ENCODE data around the gene STMN3. TPM values are rescaled to one million over a fixed set of nuclear protein-coding genes. Genes with fewer than 3 reads are reported as not detected.
"Not testable (repeated sequence)": the region's sequence is repeated elsewhere in the genome, so short reads cannot be mapped to it uniquely, and the experiment has no call there.

Gene STMN3
- total RNA-seq, 1 experiment from 2014 or later, result 138 TPM

DNA sequence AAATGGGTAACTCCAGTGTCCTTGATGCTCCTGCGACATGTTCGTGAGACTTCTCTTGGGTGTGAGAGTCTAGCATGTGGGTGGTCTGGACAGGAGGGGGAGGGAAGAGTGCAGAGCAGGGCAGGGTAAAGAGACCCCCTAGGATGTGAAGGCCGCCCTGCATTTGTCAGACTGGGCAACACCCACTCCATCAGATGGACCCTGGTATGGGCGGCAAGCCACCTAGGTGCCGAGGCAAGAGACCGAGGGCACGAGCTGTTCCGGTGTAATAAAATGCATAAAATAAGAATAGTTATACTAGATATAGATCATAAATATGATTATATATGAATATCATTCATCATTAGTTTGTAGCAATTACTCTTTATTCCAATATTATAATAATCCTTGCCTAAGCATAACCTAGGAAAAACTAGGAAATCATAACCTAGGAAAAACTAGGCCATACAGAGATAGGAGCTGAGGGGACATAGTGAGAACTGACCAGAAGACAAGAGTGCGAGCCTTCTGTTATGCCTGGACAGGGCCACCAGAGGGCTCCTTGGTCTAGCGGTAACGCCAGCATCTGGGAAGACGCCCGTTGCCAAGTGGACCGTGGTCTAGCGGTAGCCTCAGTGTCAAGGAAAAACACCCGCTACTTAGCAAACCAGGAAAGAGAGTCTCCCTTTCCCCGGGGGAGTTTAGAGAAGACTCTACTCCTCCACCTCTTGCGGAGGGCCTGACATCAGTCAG is 39.2 kb downstream of the STMN3 start:
- RAD21 ChIA-PET (ENCODE audit: low non-redundant PET in 1 of 2, low total read pairs in 2 of 2, uncharacterized antibody in 2 of 2, unreplicated experiment in 2 of 2); H3K27ac ChIP-seq (ENCODE audit: low read depth, low read length); CTCF ChIA-PET; H3K9ac ChIP-seq (ENCODE audit: low read length); H3K27me3 ChIP-seq (ENCODE audit: insufficient read depth, low read length); intact Hi-C loops (cut with micrococcal nuclease); POLR2A ChIA-PET; DNase-seq (ENCODE audit: low read depth, low spot score); H3K4me1 ChIP-seq (ENCODE audit: control insufficient read depth in 1 of 2, insufficient read depth in 2 of 2, low read length in 2 of 2); H2AFZ ChIP-seq (ENCODE audit: low read depth, low read length, poor library complexity, severe bottlenecking); H3K4me3 ChIP-seq (replicated peaks in 1 of 2; ENCODE audit: low read depth in 1 of 2, low read length in 2 of 2); H3K9me2 ChIP-seq (ENCODE audit: insufficient read depth); ATAC-seq; H3K9me3 ChIP-seq (ENCODE audit: control insufficient read depth in 1 of 2, insufficient read depth in 1 of 2, low read depth in 1 of 2, low read length in 2 of 2); BruUV-seq (replicated peaks); H4K20me1 ChIP-seq (ENCODE audit: insufficient read depth); H3K4me2 ChIP-seq (ENCODE audit: low read length): not testable (repeated sequence)
- TF ChIP-seq, protein P1, sequence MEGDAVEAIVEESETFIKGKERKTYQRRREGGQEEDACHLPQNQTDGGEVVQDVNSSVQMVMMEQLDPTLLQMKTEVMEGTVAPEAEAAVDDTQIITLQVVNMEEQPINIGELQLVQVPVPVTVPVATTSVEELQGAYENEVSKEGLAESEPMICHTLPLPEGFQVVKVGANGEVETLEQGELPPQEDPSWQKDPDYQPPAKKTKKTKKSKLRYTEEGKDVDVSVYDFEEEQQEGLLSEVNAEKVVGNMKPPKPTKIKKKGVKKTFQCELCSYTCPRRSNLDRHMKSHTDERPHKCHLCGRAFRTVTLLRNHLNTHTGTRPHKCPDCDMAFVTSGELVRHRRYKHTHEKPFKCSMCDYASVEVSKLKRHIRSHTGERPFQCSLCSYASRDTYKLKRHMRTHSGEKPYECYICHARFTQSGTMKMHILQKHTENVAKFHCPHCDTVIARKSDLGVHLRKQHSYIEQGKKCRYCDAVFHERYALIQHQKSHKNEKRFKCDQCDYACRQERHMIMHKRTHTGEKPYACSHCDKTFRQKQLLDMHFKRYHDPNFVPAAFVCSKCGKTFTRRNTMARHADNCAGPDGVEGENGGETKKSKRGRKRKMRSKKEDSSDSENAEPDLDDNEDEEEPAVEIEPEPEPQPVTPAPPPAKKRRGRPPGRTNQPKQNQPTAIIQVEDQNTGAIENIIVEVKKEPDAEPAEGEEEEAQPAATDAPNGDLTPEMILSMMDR (IDR thresholded peaks at IDR 0.05 in 2 of 3, conservative IDR thresholded peaks at IDR 0.05 in 1 of 3; ENCODE audit: borderline replicate concordance in 1 of 3, insufficient read depth in 1 of 3, low read depth in 2 of 3, low read length in 2 of 3), result peak in 2 of 3 experiments; percentile 37; a peak in 4 of 6 replicates
- peaks cover 12% of the 10 kb centered on the region for H3K79me2 ChIP-seq (ENCODE audit: insufficient read depth, low read length)
- H3K36me3 ChIP-seq (ENCODE audit: control insufficient read depth in 1 of 2, insufficient read depth in 2 of 2, low read length in 2 of 2), result peaks cover 3 to 20% of the 10 kb centered on the region in 2 experiments

DNA sequence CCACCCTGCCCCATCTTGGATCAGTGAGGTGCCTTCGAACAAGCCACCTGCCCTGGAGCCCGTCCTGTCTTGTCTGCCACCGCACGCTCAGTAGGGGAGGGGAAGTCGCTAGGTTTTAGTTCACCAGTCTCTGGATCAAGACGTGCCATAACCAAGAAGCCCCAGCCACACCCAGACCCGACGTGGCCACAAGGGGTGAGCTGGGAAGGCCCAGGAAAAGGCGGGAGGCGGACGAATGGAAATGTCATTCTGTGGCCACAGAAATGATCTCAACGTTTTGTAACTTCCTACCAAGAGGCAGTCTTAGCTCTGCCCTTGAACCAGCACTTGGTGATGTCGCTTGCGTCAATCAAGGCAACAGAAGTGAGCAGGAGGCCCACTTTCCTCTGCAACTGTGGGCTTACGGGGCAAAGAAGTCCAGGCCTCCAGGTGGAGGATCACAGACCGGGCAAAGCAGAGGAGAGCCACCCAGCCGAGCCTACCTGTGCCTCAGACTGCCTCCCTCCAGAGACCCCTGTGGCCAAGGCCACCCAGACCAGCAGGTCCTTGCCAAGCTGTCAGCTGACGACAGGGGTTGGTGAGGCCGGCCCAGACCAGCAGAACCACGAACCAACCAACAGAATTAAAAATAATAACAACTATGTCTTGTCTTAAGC is 40.8 kb downstream of the STMN3 start:
- CTCF ChIA-PET, result no interaction called here
- no peak for DNase-seq (ENCODE audit: low read depth, low spot score)
- H3K4me2 ChIP-seq (ENCODE audit: low read length), result no peak overlapping the region
- no peak for TF ChIP-seq ZFX (IDR thresholded peaks at IDR 0.05)
- TF ChIP-seq SIN3A (IDR thresholded peaks at IDR 0.05; ENCODE audit: low read depth), result no peak
- TF ChIP-seq YY1 (IDR thresholded peaks at IDR 0.05; ENCODE audit: extremely low read depth, insufficient replicate concordance, low read depth, low read length), result no peak
- no peak for TF ChIP-seq CBX3 (IDR thresholded peaks at IDR 0.05; ENCODE audit: low read depth)
- no peak for TF ChIP-seq EZH2 (IDR thresholded peaks at IDR 0.05)
- no peak for TF ChIP-seq SP1 (IDR thresholded peaks at IDR 0.05; ENCODE audit: low read depth)
- TF ChIP-seq POLR2A (IDR thresholded peaks at IDR 0.05; ENCODE audit: borderline replicate concordance, extremely low read depth, insufficient read depth, insufficient read length), result no peak
- no peak for ATAC-seq
- intact Hi-C loops (cut with micrococcal nuclease), result no loop called here
- no peaks in the 10 kb centered on the region for H3K27me3 ChIP-seq (ENCODE audit: insufficient read depth, low read length)
- H3K4me3 ChIP-seq (replicated peaks in 1 of 2; ENCODE audit: low read depth in 1 of 2, low read length in 2 of 2), result no peak overlapping the region
- no peaks in the 10 kb centered on the region for H3K9me2 ChIP-seq (ENCODE audit: insufficient read depth)
- H3K36me3 ChIP-seq (ENCODE audit: control insufficient read depth in 1 of 2, insufficient read depth in 2 of 2, low read length in 2 of 2), result peaks cover 0 to 16% of the 10 kb centered on the region in 2 experiments; a peak in 3 of 4 replicates
- no peak overlapping the region for H3K27ac ChIP-seq (ENCODE audit: low read depth, low read length)
- no peak overlapping the region for H2AFZ ChIP-seq (ENCODE audit: low read depth, low read length, poor library complexity, severe bottlenecking)
- peaks cover 5 to 6% of the 10 kb centered on the region in 2 experiments; a peak in 1 of 4 replicates for H3K9me3 ChIP-seq (ENCODE audit: control insufficient read depth in 1 of 2, insufficient read depth in 1 of 2, low read depth in 1 of 2, low read length in 2 of 2)
- peaks cover 12% of the 10 kb centered on the region for H3K79me2 ChIP-seq (ENCODE audit: insufficient read depth, low read length)
- BruUV-seq (replicated peaks), result no TSS peak
- H3K9ac ChIP-seq (ENCODE audit: low read length), result no peak overlapping the region
- H4K20me1 ChIP-seq (ENCODE audit: insufficient read depth), result no peaks in the 10 kb centered on the region
- POLR2A ChIA-PET, result no interaction called here
- H3K4me1 ChIP-seq (ENCODE audit: control insufficient read depth in 1 of 2, insufficient read depth in 2 of 2, low read length in 2 of 2), result no peaks in the 10 kb centered on the region
- RAD21 ChIA-PET (ENCODE audit: low non-redundant PET in 1 of 2, low total read pairs in 2 of 2, uncharacterized antibody in 2 of 2, unreplicated experiment in 2 of 2), result no interaction called here
